NAMALWA (cell line): ENCODE measurements around the gene FAM83F.
"Not testable (repeated sequence)": the region's sequence is repeated elsewhere in the genome, so short reads cannot be mapped to it uniquely, and the experiment has no call there.

Experiments
- DNase-seq: peaks from one replicate; pipeline ENCODE4 v3.0.0-alpha.2; 2015; ENCODE audit warnings: low spot score

The FAM83F gene

DNA sequence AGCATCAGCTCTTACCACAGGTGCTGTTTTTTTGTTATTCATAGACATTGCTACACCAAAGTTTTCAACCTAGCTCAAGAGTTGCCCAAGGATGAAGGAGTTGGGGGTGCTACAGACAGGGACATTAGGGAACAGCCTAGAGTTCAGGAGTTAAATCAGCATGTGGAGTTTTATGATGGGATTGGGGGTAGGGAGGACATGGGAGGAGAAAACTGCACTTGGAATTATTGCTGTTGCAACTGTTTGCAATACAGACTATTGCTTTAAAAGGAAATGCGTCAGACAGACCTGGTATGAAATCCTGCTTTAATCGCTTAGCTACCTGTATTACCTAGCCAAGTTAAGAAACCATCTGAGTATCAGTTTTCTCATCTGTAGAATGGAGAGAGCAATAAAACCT lies 28.3 kb upstream of the FAM83F start:
- DNase-seq, result no peak

DNA sequence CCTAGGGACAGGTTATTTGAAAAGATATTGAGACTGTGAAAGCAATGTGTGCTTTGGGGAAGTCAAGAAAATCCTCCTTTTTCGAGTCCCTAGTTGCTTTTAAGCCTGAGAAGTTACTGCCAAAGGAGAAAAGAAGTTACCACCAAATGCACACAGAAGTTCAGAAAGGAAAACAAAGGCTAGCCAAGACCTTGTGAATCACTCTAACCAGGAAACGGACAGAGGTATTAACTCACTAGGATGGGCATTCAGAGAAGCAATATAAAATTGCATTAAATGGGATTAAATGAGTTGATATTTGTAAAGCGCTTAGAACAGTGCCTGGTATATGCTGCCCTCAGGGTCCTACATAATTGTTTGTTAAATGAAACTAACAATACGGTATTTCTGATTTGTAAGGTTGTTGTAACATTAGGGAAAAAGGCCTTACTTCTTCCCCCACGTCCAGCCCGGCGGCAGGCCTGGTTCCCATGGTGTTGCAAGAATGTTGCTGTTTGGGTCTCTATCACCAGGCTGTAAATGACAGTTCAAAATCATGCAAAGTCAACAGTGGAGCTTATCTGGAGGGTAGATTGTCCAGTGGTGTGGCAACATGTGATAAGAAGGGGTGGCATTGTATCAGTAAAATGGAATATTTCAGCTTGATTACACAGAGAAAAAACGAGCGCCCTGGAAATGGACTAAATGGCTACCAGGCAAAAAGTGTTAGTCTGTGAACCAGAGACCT lies 27.5 kb upstream of the FAM83F start:
- DNase-seq, result no peak

DNA sequence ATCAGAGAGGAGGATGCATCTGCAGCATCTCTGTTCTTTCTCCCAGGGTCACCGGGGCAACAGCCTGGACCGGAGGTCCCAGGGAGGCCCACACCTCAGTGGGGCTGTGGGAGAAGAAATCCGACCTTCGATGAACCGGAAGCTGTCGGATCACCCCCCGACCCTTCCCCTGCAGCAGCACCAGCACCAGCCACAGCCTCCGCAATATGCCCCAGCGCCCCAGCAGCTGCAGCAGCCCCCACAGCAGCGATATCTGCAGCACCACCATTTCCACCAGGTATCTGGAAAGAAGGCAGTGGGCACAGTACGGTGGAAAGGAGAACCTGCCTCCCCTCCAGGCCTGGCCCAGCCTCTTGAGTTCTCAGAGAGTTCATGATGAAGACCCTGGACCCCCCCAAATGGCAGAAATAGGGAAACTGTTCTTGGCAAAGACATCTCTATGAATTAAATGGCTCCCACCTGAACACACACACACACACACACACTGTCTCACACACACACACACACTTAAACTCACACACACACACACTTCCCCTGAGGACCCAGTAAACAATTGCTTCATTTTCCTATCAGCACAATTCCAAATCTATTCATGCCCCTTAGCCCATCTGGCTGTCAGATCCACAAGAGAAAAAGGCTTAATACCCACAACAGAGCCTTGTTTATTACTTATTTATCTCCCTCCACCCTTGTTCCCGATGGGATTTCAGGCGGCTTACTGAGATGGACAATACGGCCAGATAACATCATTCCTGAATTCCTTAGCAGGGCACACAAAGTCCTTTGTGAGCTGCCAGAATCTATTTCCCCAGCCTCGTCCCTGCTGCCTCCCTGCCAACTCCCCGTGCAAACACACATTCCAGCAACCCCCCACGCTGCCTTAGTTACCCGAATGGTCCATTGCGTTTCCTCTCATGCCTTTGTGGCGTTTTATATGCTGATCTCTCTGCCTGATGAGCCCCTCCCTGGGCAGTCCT lies 26.5 kb upstream of the FAM83F start:
- no peak for DNase-seq

DNA sequence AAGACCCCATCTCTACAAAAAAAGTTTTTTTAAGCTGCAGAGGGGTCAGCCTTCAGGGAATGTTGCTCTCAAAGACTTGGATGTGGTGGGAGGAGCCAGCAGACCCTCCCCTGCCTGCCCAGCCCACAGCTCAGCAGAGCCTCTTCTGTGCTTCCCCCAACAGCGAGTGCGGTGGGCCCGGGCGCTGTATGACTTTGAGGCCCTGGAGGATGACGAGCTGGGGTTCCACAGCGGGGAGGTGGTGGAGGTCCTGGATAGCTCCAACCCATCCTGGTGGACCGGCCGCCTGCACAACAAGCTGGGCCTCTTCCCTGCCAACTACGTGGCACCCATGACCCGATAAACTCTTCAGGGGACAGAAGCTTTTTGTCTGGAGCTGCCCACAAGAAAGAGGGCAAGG lies 24.0 kb upstream of the FAM83F start:
- DNase-seq, result no peak

DNA sequence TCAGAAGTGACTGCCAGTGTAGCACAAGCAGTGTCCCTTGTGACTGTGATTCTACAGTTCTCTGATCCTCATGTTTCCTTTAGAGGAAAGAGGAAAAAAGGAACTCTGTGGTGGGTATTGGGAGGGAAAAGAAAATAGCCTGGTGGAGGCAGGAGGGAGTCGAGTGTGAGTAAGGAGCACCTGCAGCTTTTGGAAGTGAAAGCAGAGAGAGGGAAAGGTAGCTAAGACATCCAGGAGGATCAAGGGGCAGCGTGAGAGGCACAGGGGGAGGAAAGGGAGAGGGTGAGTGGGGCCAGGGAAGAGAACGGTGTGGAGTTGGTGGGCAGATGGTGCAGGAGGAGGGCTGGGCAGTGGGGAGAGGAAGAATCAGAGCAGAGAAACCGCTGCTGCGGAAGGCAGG lies 22.1 kb upstream of the FAM83F start:
- no peak for DNase-seq

DNA sequence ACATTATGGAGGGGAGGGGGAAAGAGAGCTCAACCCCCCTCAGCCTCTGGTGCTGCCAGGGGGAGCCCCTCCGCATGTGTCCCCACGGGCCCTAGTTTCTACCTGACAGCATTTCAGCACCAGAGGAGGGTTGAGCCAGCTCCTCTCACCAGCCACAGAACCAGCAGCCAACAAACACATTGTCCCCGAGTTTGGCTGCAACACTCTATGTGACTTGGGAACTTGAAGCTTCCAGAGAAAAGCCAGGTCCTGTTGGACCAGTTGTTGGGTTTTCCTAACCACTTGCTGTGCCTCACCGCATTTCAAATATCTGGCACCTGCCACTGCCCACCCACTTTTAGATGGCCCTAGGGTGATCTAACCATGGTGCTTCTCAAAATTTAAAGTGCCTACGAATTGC lies 21.1 kb upstream of the FAM83F start:
- no peak for DNase-seq

DNA sequence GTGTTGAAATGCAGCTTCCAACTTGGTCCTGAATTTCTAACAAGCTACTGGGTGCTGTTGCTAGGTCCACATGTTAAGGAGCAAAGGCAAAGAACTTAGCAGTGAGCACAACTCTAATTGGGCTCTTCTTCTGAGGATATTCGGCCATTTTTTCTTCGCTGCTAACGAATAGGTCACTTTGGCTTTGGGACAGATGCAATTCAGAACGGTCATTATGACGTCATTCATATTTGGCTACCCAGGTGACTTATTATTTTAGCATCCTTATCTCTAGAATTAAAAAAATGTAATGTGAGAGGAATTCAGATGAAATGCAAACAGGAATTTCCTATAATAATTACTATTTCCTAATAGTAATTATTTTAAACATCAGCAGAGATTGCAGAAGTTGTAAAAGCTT lies 20.7 kb upstream of the FAM83F start:
- no peak for DNase-seq

DNA sequence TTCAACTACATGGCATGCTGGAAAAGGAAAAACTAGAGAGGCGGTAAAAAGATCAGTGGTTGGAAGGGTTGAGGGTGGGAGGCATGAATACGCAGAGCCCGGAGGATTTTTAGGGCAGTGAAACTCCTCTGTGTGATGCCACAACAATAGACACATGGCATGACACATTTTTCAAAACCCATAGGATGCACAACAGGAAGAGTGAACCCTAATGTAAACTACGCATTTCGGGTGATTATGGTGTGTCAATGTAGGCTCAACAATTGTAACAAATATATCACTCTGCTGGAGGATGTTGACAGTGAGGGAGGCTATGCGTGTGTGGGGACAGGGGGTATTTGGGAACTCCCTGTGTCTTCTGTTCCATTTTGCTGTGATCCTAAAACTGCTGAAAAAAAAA lies 15.7 kb upstream of the FAM83F start:
- no peak for DNase-seq

DNA sequence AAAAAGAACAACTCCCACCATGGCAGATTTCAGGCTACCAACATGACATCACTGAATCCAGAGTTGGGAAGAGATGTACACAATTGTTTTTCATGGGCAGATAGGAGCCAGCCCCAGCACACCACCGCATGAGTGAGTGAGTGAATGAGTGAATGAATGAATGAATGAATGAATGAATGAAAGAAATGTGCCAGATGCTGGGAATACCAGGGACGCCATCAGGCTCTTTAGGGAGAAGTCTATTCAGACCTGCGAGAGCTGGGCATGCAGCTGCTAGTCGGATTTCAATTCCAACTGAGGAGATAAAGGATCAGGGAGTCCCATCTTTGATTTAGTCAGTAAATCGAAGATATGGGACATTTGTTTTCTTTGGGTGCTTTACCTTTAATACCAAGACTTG lies 15.3 kb upstream of the FAM83F start:
- DNase-seq, result no peak

DNA sequence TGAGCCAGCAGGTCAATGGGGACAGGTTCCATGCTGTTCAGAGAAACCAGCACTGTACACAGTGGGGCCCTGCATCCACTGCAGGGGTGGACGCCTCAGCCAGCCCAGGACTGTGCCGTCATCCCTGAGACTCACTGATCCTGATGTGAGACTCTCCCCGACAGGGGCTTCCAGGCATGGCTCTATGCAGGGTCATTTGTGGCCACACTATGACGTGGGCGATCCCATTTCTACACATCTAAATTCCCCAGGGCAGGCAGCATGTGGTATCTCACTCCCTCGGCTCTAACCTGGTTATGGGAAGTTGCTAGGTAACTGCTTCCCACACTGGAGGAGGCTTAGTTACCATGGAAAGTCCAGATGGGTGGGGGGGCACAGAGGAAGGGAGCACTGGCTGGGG lies 14.2 kb upstream of the FAM83F start:
- no peak for DNase-seq

DNA sequence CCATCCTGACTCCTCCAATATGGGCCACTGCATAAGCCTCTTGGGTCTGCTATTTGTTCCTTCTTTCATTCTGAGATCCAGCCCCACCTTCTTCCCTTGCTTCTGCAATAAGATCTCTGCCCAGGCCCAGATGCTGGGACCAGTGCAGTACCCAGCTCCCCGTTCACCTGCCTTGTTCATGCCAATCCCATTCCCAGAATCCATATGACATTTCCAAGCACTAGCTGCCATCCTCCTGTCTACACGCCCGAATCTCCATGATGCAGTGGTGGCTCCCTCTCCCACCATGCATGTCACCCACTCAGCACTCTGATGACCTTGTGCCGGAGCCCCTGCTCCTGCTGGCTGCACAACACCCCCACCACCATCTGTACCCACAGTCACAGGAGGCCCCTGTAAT lies 11.4 kb upstream of the FAM83F start:
- DNase-seq, result no peak

DNA sequence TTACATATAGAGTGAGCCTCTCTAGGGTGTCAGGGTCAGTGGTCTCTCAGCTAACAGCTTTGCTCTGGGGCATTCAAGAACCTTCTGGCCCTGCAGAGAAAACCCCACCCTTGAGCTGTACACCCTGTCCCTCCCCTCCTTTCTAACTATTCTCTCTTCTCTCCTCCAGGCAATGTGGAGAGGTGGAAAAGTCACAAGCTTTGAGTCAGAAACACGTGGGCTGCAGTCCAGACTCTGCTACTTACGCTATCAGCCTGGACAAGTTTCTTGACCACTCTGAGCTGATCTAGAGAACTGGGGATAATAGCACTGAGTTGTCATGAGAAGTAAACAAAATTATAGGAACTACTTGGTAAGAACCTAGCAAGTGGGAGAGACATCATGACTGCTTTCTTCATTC lies 10.7 kb upstream of the FAM83F start:
- no peak for DNase-seq

DNA sequence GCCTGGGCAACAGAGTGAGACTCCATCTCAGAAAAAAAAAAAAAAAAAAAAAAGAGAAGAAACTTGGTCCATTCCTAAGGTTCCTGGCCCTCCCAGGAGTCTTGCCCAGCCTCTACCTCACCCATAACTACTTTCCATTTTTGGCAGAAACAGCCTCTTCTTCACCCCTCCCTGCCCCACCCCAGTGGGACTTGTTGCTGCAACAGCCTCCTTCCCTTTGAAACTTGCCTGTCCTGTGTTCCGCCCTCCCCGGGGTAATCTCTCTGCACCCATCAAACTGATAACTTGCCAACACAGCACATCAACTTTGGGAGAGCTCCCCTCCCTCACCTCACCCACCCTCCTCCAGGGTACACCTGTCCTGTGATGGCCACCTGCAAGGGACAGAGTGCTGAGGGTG lies 10.0 kb upstream of the FAM83F start:
- no peak for DNase-seq

DNA sequence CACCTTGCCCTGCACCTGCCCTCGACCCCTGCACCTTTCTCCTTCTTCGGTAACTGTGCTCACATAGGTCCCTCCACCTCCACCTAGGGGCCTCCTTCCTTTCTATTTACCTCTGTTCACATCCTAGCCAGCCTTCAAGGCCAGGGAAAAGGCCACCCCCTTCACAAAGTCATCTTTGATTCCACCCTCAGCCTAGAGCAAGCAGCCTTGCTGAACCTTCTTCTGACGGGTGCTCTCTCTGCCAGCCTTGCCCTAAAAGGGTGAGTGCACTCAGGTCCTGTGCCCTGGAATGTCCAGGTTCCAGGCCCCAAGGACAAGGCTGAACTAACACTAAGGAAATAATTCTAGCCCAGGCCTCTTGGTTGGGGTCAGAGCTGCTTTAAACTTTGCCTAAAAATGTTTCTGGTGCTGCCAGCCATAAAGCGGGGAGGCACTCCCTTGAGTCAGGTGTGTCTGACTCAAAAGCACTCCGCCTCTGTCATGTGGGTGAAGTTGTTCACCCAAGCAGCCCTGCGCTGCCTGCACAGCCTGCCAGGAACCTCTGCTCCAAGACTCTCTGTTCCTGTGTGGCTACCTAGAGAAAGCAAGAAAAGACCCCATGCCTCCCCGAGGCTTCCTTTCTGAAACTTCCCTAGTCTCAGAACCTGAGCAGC lies 9.2 kb upstream of the FAM83F start:
- no peak for DNase-seq

DNA sequence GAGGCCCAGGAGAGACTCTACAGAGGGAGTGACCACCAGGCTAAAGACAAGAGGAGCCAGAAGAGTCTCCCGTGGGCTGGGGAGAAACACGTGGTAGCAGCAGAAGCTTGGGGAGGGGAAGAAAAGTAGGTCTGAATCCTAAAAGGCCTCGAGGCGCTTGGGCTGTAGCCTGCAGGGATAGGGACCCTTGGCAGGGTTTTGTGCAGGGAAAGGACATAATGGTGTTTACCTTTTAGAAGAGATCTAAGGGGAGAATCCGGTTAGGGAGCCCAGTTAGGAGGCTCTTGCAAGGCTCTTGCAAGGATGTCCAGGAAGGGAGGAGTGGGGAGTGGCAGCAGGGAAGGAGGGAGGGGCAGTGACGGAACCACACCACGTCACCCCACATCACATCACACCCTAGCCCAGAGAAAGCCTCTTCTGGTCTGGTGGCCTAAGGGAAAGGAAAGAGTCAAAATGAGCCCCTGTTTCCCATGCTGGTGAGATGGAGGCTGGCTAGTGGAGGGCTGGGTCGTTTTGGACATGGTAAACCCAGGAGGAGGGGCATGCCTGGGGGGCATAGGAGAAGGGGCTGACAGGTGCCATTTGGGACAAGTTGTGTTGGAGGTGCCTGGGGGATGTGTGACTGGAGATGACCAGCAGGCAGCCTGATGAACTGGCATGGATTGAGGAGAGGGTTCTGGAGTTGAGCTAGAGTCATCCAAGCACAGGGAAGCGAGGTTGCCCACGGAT lies 6.2 kb upstream of the FAM83F start:
- no peak for DNase-seq

DNA sequence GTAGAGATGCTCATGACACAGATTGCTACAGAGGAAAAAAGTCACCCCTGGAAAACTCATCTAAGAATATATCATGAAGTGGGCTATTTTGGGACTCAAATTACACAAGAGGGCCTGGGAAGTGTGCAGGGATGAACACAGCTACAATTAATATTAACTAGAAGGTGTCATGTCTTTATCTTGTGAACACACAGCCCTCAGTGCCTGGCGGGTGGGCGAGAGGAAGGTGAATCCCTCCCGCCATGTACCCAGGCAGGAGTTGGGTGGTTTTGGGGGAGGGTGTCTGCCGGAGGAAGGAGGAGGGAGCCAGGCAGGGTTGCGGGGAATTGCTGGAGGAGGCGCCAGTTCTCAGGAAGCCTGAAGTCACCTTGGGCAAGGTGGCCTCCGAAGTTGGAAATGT lies 5.1 kb upstream of the FAM83F start:
- DNase-seq, result no peak

DNA sequence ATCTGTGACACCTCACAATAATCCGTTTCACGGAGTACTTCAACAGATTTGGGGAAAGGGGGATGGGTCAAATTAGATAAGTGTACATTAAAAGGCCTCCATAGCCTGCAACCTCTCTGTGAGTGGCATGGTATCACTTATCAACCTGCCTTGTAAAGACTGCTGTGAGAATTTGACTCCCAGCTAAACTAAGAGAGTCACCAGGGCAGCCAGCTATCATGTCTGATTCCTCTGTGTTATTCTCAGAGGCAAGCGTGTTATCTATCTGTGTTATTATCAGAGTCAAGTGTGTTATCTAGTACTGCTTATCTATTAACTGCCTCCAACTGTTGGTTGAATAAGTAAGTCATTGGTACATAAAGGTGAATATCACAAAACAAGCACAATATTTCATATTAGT lies 4.1 kb upstream of the FAM83F start:
- DNase-seq, result no peak

DNA sequence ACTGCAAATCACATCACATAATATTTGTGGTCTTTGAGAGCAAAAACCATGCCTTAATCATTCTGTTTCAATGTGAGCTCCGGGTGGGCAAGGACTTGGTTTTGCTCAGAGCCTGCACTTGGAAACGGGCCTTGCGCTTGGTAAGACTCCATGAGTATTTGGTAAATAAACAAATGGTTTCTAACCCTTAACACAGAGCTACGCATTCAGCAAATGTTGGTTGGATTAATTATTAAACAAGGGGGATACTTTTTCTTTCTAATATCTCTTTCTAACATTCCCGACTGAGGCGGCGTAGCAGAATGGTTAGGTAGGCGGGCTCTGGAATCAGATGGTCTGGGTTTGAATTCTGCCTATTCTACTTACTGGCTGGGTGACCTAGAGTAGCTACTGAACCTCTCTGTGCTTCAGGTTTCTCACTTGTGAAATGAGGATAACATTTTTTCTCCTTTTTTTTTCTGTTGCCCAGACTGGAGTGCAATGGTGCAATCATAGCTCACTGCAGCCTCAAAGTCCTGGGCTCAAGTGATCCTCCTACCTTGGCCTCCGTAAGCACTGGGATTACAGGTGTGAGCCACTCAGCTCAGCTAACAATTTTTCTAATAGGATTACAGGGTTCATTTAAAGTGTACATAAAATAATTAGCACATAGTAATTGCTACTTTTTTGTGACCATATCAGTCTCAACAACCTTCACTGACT lies 3.4 kb upstream of the FAM83F start:
- DNase-seq, result no peak

DNA sequence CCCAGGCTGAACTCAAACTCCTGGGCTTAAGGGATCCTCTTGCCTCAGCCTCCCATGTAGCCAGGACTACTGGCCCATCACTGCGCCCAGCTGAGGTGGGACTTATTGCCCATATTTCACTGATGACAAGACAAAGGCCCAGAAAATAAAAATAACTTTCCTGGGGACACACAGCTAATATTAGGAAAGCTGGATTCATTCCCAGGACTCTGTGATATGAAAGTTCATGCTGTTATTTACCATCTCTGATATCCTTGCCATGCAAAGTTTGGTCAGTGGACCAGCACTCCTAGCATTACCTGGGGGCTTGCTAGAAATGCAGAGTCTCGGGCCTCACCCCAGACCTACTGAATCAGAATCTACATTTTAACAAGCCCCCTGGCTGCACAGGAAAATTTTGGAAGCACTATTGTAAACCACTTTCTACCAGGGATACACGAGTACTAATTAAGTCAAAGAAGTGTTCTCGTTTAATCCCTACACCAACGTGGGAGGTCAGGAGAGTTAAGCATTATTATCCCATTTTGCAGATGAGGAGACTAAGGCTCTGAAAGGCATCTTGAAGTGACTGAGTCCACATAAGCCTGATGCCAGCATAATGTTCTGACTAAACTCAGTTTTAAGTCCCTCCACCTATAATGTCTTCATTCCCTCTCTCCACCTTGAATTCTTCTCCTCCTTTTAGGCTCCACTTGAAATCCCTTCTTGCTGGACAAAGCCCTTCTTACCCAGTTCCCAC lies 2.5 kb upstream of the FAM83F start:
- DNase-seq, result no peak

DNA sequence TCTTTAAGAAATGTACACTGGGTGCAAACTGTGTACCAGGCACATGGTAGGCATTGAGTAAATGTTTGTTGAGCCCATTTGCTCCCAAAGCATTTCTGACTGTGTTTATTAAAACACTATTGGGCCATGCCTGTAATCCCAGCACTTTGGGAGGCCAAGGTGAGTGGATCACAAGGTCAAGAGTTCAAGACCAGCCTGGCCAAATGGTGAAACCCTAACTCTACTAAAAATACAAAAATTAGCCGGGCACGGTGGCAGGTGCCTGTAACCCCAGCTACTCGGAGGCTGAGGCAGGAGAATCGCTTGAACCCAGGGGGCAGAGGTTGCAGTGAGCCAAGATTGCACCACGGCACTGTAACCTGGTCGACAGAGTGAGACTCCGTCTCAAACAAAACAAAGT lies 1.9 kb upstream of the FAM83F start:
- DNase-seq, result not testable (repeated sequence)

DNA sequence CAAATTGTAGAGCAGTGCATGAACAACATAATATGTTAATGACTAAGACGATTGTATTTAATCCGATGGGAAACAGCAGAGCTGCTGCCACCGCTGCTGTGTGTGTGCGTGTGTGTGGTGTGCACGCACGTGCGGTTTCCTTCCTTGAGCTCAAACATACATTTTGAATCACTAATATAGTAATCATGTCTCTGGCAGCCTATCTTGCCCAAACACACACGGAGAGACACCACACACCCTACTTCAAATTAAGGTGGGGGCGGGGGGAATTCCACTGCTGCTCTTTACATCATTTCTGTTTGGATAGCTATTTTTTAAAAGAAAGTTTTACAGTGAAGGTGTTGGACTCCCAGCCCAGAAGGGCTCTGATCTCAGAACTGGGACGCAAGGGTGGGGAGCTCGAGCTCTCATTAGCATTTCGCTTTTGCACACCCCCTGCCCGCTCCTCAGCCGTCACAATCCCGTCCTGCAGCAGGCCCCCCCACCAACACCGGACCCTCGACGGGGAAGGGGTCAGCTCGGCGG lies 651 bp upstream of the FAM83F start:
- DNase-seq, result no peak
